ENCODE results near the gene CKAP5. TPM values are rescaled to one million over a fixed set of nuclear protein-coding genes. Genes with fewer than 3 reads are reported as not detected.
A peak's percentile ranks its signal among the peaks of the same experiment; 100 is the strongest.

The CKAP5 gene
- total and polyA plus RNA-seq, 2 experiments from 2014 or later: 67.9 to 120 TPM

GRCh38 chr11:46836431-46836830 lies 9.6 kb downstream of the CKAP5 start (continued):
- TF ChIP-seq REST (IDR thresholded peaks at IDR 0.05; ENCODE audit: unreplicated experiment) (no peak), ZNF114 (CRISPR knock-in tag; IDR thresholded peaks at IDR 0.05) (no peak)

- Histone ChIP-seq H3K4me2 (peak overlapping the region; percentile 34), H3K4me3 (no peak overlapping the region), H2AFZ (no peak overlapping the region), H4K20me1 (replicated peaks; ENCODE audit: insufficient read depth) (peaks cover 48% of the 10 kb centered on the region), H3K27ac (ENCODE audit: low read depth) (peak overlapping the region; percentile 21; the same call in 1 of the 2 replicates), H3K36me3 (ENCODE audit: insufficient read depth) (no peaks in the 10 kb centered on the region), H3K27me3 (ENCODE audit: insufficient read depth) (no peaks in the 10 kb centered on the region), H3F3A (replicated peaks; ENCODE audit: low read depth) (no peaks in the 10 kb centered on the region), H3K79me2 (replicated peaks; ENCODE audit: insufficient read depth) (peaks cover 100% of the 10 kb centered on the region), H3K4me1 (ENCODE audit: insufficient read depth) (peaks cover 17% of the 10 kb centered on the region), H3K9me2 (ENCODE audit: insufficient read depth) (no peaks in the 10 kb centered on the region)
- H3K9me3 Mint-ChIP-seq: no peaks in the 10 kb centered on the region
- H3K4me1 Mint-ChIP-seq: peaks cover 25% of the 10 kb centered on the region
- H3K4me3 Mint-ChIP-seq: peak overlapping the region; percentile 1; the same call in 1 of the 3 replicates
- no peaks in the 10 kb centered on the region; the same call in 2 of the 3 replicates for H3K36me3 Mint-ChIP-seq (ENCODE audit: low read depth)
- TF ChIP-seq EZH2phosphoT487 (IDR thresholded peaks at IDR 0.05; ENCODE audit: unreplicated experiment): no peak
- no peak for TF ChIP-seq POLR2AphosphoS5 (IDR thresholded peaks at IDR 0.05; ENCODE audit: low read depth)
- TF ChIP-seq EZH2 (IDR thresholded peaks at IDR 0.05; ENCODE audit: low read depth, unreplicated experiment): no peak
- TF ChIP-seq STAT1 (IDR thresholded peaks at IDR 0.05; ENCODE audit: unreplicated experiment): no peak
- TF ChIP-seq CREB1 (CRISPR knock-in tag; IDR thresholded peaks at IDR 0.05; ENCODE audit: low read depth): no peak
- TF ChIP-seq ZNF462 (CRISPR knock-in tag; IDR thresholded peaks at IDR 0.05): no peak
- TF ChIP-seq NANOG (IDR thresholded peaks at IDR 0.05; ENCODE audit: borderline replicate concordance): no peak
- no peak for DNase-seq (ENCODE audit: low spot score)
- no peaks in the 10 kb centered on the region for H3K27me3 Mint-ChIP-seq (ENCODE audit: insufficient read depth, low read depth, poor library complexity)
- no peak for ATAC-seq
- peak overlapping the region; percentile 19; the same call in 1 of the 2 replicates for H3K27ac Mint-ChIP-seq
These were observed 10.2 kb downstream of the CKAP5 start for GRCh38 chr11:46835897-46836296.

Measured in GM23338 (cell line).